ENCODE data around the gene RPL13A. TPM values are rescaled to one million over a fixed set of nuclear protein-coding genes. Genes with fewer than 3 reads are reported as not detected.

The RPL13A gene
- total and polyA plus RNA-seq, 2 of the 13 experiments (the other 11 are each of a cell fraction or from before 2014, with no cell fraction given): 2,601 to 3,407 TPM

GRCh38 chr19:49496574-49497008 lies 9.2 kb downstream of the RPL13A start (continued):
- TF ChIP-seq ZNF24 (IDR thresholded peaks at IDR 0.05) (0 out of 2 replicates have a peak, but pooled peaks have one; percentile 27), DZIP1 (CRISPR knock-in tag; IDR thresholded peaks at IDR 0.05) (no peak), ZNF18 (CRISPR knock-in tag; IDR thresholded peaks at IDR 0.05; ENCODE audit: insufficient replicate concordance) (peak; percentile 34), RNF2 (conservative IDR thresholded peaks at IDR 0.05; ENCODE audit: low read depth) (no peak), KDM5A (IDR thresholded peaks at IDR 0.05; ENCODE audit: borderline replicate concordance, low read length) (peak; percentile 70), RFX3 (CRISPR knock-in tag; IDR thresholded peaks at IDR 0.05) (no peak), MAFF (IDR thresholded peaks at IDR 0.05; ENCODE audit: low read depth, low read length) (no peak), ZNF7 (CRISPR knock-in tag; IDR thresholded peaks at IDR 0.05) (no peak), E2F1 (CRISPR knock-in tag; IDR thresholded peaks at IDR 0.05) (no peak), PAWR (CRISPR knock-in tag; IDR thresholded peaks at IDR 0.05; ENCODE audit: borderline replicate concordance) (no peak), ZHX1 (CRISPR knock-in tag; IDR thresholded peaks at IDR 0.05; ENCODE audit: low read depth) (no peak), IKZF4 (CRISPR knock-in tag; IDR thresholded peaks at IDR 0.05; ENCODE audit: borderline replicate concordance, low read depth, not compliant biosample characterization) (no peak), U2AF1 (optimal IDR thresholded peaks at IDR 0.05; ENCODE audit: low read depth, low read length) (no peak), ZNF180 (CRISPR knock-in tag; IDR thresholded peaks at IDR 0.05; ENCODE audit: borderline replicate concordance, low read depth) (no peak), ZNF782 (CRISPR knock-in tag; IDR thresholded peaks at IDR 0.05; ENCODE audit: borderline replicate concordance) (no peak), GABPA (IDR thresholded peaks at IDR 0.05; ENCODE audit: low read depth, low read length) (no peak), GABPA (CRISPR knock-in tag; IDR thresholded peaks at IDR 0.05; ENCODE audit: low read depth) (no peak), EEA1 (CRISPR knock-in tag; IDR thresholded peaks at IDR 0.05; ENCODE audit: borderline replicate concordance) (no peak), ZNF136 (CRISPR knock-in tag; IDR thresholded peaks at IDR 0.05; ENCODE audit: low read depth) (no peak), ATRX (CRISPR knock-in tag; IDR thresholded peaks at IDR 0.05; ENCODE audit: borderline replicate concordance) (no peak), ZNF670 (CRISPR knock-in tag; IDR thresholded peaks at IDR 0.05; ENCODE audit: borderline replicate concordance) (0 out of 2 replicates have a peak, but pooled peaks have one; percentile 2), ZNF607 (CRISPR knock-in tag; IDR thresholded peaks at IDR 0.05; ENCODE audit: borderline replicate concordance) (0 out of 2 replicates have a peak, but pooled peaks have one; percentile 2), HDAC6 (IDR thresholded peaks at IDR 0.05; ENCODE audit: low read depth, low read length) (0 out of 2 replicates have a peak, but pooled peaks have one; percentile 80)

Data from HepG2 (cell line).